IMR-90 (cell line): ENCODE data around the gene BAIAP2. TPM values are rescaled to one million over a fixed set of nuclear protein-coding genes. Genes with fewer than 3 reads are reported as not detected.

Experiments used
- ATAC-seq: fragments of 200-7000 bp; cut with Tn5 transposase; 2 replicates; pipeline ENCODE4 v1.9.1; 2020; ENCODE audit warnings: low read depth, mild to moderate bottlenecking, moderate library complexity
- BruUV-seq: library from RNA; stranded (reverse); fragments of 400-500 nt; replicated peaks from 2 replicates; lab custom pipeline; 2021; lab: Mats Ljungman, UMichigan
- CTCF ChIA-PET: fragments of 300-600 bp; formaldehyde crosslinking; extraction: SDS; loops from one replicate; lab custom pipeline; 2021; ENCODE audit warnings: antibody characterized with exemption; lab: Yijun Ruan, JAX
- POLR2A ChIA-PET: fragments of 300-600 bp; sonication (Branson Sonifier 250); formaldehyde crosslinking; loops from one replicate; lab custom pipeline; 2022; ENCODE audit warnings: antibody characterized with exemption; ENCODE audit not compliant: unreplicated experiment; lab: Charles Lee
- DNase-seq: peaks from one replicate; pipeline ENCODE4 v3.0.0; 2013
- H2AFZ ChIP-seq: replicated peaks from 2 replicates; pipeline ENCODE3; 2013; ENCODE audit warnings: low read length, mild to moderate bottlenecking; ENCODE audit not compliant: poor library complexity
- H2AK5ac ChIP-seq: 2 replicates; pipeline ENCODE4 v1.6.1; 2013; ENCODE audit warnings: low read depth, low read length, inconsistent platforms
- H2AK9ac ChIP-seq: replicated peaks from 2 replicates; pipeline ENCODE3; 2013; ENCODE audit warnings: mild to moderate bottlenecking, low read depth, low read length, moderate library complexity; ENCODE audit not compliant: poor library complexity
- H2BK120ac ChIP-seq: 2 replicates; pipeline ENCODE4 v1.6.1; 2013; ENCODE audit warnings: low read depth, low read length, inconsistent platforms
- H2BK15ac ChIP-seq: 3 replicates; pipeline ENCODE4 v1.6.1; 2013; ENCODE audit warnings: low read depth, low read length, inconsistent platforms
- H2BK20ac ChIP-seq: 2 replicates; pipeline ENCODE4 v1.6.1; 2013; ENCODE audit warnings: low read depth, mild to moderate bottlenecking, inconsistent platforms, low read length, moderate library complexity
- H2BK5ac ChIP-seq: 2 replicates; pipeline ENCODE4 v1.6.1; 2013; ENCODE audit warnings: mild to moderate bottlenecking, low read depth, low read length, inconsistent platforms; ENCODE audit not compliant: poor library complexity, severe bottlenecking
- H3K14ac ChIP-seq: replicated peaks from 2 replicates; pipeline ENCODE4 v1.6.1; 2013; ENCODE audit warnings: low read depth, low read length, inconsistent platforms
- H3K18ac ChIP-seq: 2 replicates; pipeline ENCODE4 v1.6.1; 2013; ENCODE audit warnings: low read depth, low read length, control low read depth
- H3K23ac ChIP-seq: 2 replicates; pipeline ENCODE4 v1.6.1; 2013; ENCODE audit warnings: low read depth, low read length, inconsistent platforms
- H3K27ac ChIP-seq: 2 replicates; pipeline ENCODE4 v1.5.1; 2013; ENCODE audit warnings: mild to moderate bottlenecking, control low read depth, low read length; ENCODE audit not compliant: insufficient read depth
- H3K27me3 ChIP-seq: 2 replicates; pipeline ENCODE4 v1.6.1; 2013; ENCODE audit warnings: low read length; ENCODE audit not compliant: control insufficient read depth, insufficient read depth
- H3K36me3 ChIP-seq: 2 replicates; pipeline ENCODE4 v1.6.1; 2013; ENCODE audit warnings: low read length, mixed read lengths; ENCODE audit not compliant: control insufficient read depth, insufficient read depth
- H3K4ac ChIP-seq: 2 replicates; pipeline ENCODE4 v1.6.1; 2013; ENCODE audit warnings: low read depth, low read length, inconsistent platforms
- H3K4me1 ChIP-seq: 2 replicates; pipeline ENCODE4 v1.6.1; 2013; ENCODE audit warnings: low read length, mixed read lengths; ENCODE audit not compliant: control insufficient read depth, insufficient read depth
- H3K4me2 ChIP-seq: 2 replicates; pipeline ENCODE4 v1.6.1; 2013; ENCODE audit warnings: low read depth, mild to moderate bottlenecking, control low read depth, low read length, moderate library complexity
- H3K4me3 ChIP-seq: 2 replicates; pipeline ENCODE4 v1.5.1; 2013; ENCODE audit warnings: low read depth, mild to moderate bottlenecking, control low read depth, low read length, moderate library complexity; ENCODE audit not compliant: insufficient read depth
- H3K56ac ChIP-seq: 2 replicates; pipeline ENCODE4 v1.6.1; 2013; ENCODE audit warnings: low read length, inconsistent platforms; ENCODE audit not compliant: insufficient read depth; ENCODE audit errors: extremely low read depth
- H3K79me1 ChIP-seq, 2 experiments: 2 replicates each; pipeline ENCODE4 v1.6.1; 2013; ENCODE audit warnings: low read length in 2 of 2, inconsistent platforms in 1 of 2, low read depth in 1 of 2
- H3K9ac ChIP-seq: 2 replicates; pipeline ENCODE4 v1.6.1; 2013; ENCODE audit warnings: low read depth, low read length, control low read depth
- H3K9me1 ChIP-seq: 2 replicates; pipeline ENCODE4 v1.6.1; 2013; ENCODE audit warnings: low read length, inconsistent platforms; ENCODE audit not compliant: insufficient read depth
- H3K9me3 ChIP-seq: 2 replicates; pipeline ENCODE4 v1.6.1; 2013; ENCODE audit warnings: low read length; ENCODE audit not compliant: control insufficient read depth, insufficient read depth
- H4K20me1 ChIP-seq: 2 replicates; pipeline ENCODE4 v1.6.1; 2013; ENCODE audit warnings: low read length, inconsistent platforms; ENCODE audit not compliant: insufficient read depth
- H4K5ac ChIP-seq: 2 replicates; pipeline ENCODE4 v1.6.1; 2013; ENCODE audit warnings: mild to moderate bottlenecking, low read depth, low read length, control low read depth
- H4K8ac ChIP-seq, 2 experiments: 2 replicates each; pipeline ENCODE4 v1.6.1; 2013; ENCODE audit warnings: low read depth in 2 of 2, low read length in 2 of 2, control low read depth in 1 of 2, inconsistent platforms in 1 of 2
- H4K91ac ChIP-seq: 2 replicates; pipeline ENCODE4 v1.6.1; 2013; ENCODE audit warnings: low read depth, low read length, inconsistent platforms; ENCODE audit not compliant: insufficient read depth
- BHLHE40 ChIP-seq: fragments of 150-350 bp; IDR thresholded peaks from 2 replicates; pipeline ENCODE4 v1.6.1; 2016; ENCODE audit warnings: mild to moderate bottlenecking, low read depth, low read length
- CEBPB ChIP-seq: IDR thresholded peaks from 2 replicates; pipeline ENCODE4 v1.6.1; 2012; ENCODE audit warnings: low read depth, low read length, improper control_type of control experiment
- FOS ChIP-seq: fragments of 150-350 bp; IDR thresholded peaks from 2 replicates; pipeline ENCODE4 v1.6.1; 2016; ENCODE audit warnings: low read depth, low read length
- MAFK ChIP-seq: IDR thresholded peaks from 2 replicates; pipeline ENCODE4 v1.6.1; 2012; ENCODE audit warnings: low read depth, low read length, improper control_type of control experiment
- NFE2L2 ChIP-seq: fragments of 150-350 bp; IDR thresholded peaks from 2 replicates; pipeline ENCODE4 v1.6.1; 2016; ENCODE audit warnings: low read depth, mild to moderate bottlenecking, low read length
- POLR2A ChIP-seq: IDR thresholded peaks from 2 replicates; pipeline ENCODE4 v1.6.1; 2012; ENCODE audit warnings: mild to moderate bottlenecking, low read depth, low read length
- RAD21 ChIP-seq: IDR thresholded peaks from 2 replicates; pipeline ENCODE4 v1.6.1; 2012; ENCODE audit warnings: low read length, improper control_type of control experiment
- RCOR1 ChIP-seq: IDR thresholded peaks from 2 replicates; pipeline ENCODE4 v1.6.1; 2012; ENCODE audit warnings: mild to moderate bottlenecking, low read length, improper control_type of control experiment; ENCODE audit not compliant: insufficient replicate concordance
- SMC3 ChIP-seq: fragments of 150-350 bp; IDR thresholded peaks from 2 replicates; pipeline ENCODE4 v1.6.1; 2016; ENCODE audit warnings: low read depth, mild to moderate bottlenecking, antibody characterized with exemption, low read length, moderate library complexity
- USF2 ChIP-seq: fragments of 150-350 bp; IDR thresholded peaks from 2 replicates; pipeline ENCODE4 v1.6.1; 2017; ENCODE audit warnings: mild to moderate bottlenecking, antibody characterized with exemption, low read length, low read depth
- WGBS, 2 experiments: methylation state at CpG; one replicate each; pipeline versions ENCODE4 v1.1.5 to v1.1.7; 2013; ENCODE audit warnings: missing lambda C conversion rate in 2 of 2; ENCODE audit not compliant: insufficient read length in 1 of 2; ENCODE audit errors: extremely low coverage in 2 of 2; 5-methylcytosine and 5-hydroxymethylcytosine counted together
- dilution Hi-C: fragments of 300-500 bp; cut with HindIII; formaldehyde crosslinking; loops from one replicate; pipeline ENCODE4 v1.14.3; 2018; ENCODE audit warnings: low sequenced_read_pairs; ENCODE audit not compliant: unreplicated experiment
- in situ Hi-C: fragments of 300-500 bp; cut with MboI; formaldehyde crosslinking; loops from 3 replicates; pipeline ENCODE4 v1.14.3; 2019; ENCODE audit warnings: low sequenced_read_pairs, inconsistent platforms, mixed read lengths
- intact Hi-C: fragments of 100-400 bp; cut with micrococcal nuclease; formaldehyde crosslinking; loops from 2 replicates; pipeline ENCODE4 v1.10.0; 2022
- polyA plus RNA-seq, 3 experiments: library from polyadenylated mRNA; depleted of rRNA; stranded (reverse); fragments of >200 nt; gene quantifications; 2 replicates each; pipeline ENCODE4 v1.2.3, GENCODE V29; 2012; ENCODE audit warnings: low replicate concordance in 1 of 3
- total RNA-seq: library from RNA; depleted of rRNA; stranded (reverse); fragments of >200 nt; gene quantifications from 2 replicates; pipeline ENCODE4 v1.2.3, GENCODE V29; 2012

The BAIAP2 gene
- total and polyA plus RNA-seq, 2 of the 4 experiments (the other 2 are of a cell fraction) = 18.3 to 32.6 TPM

- TF ChIP-seq USF2 = no peak
- no peak for TF ChIP-seq RCOR1
- TF ChIP-seq MAFK = no peak
- TF ChIP-seq SMC3 = no peak
- no peak for TF ChIP-seq RAD21
- TF ChIP-seq BHLHE40 = no peak
- TF ChIP-seq POLR2A = no peak
- no peak for TF ChIP-seq CEBPB
- no peak for TF ChIP-seq NFE2L2
- no peak for TF ChIP-seq FOS
- Histone ChIP-seq H2AK9ac (no peak overlapping the region), H3K79me1 (no peaks in the 10 kb centered on the region), H4K8ac (peak overlapping the region in 1 of 2 experiments; percentile 15; a peak in 1 of 4 replicates), H2BK15ac (no peak overlapping the region), H4K91ac (no peak overlapping the region), H3K4ac (peak overlapping the region; percentile 23; the same call in 1 of the 2 replicates), H3K14ac (no peak overlapping the region), H2AK5ac (no peak overlapping the region), H3K9ac (no peak overlapping the region), H3K27me3 (peaks cover 25% of the 10 kb centered on the region), H3K9me1 (no peaks in the 10 kb centered on the region), H2BK20ac (no peak overlapping the region), H2BK5ac (no peak overlapping the region), H3K36me3 (peaks cover 24% of the 10 kb centered on the region; the same call in 1 of the 2 replicates), H3K4me2 (peak overlapping the region; percentile 8), H4K5ac (no peak overlapping the region), H3K18ac (no peak overlapping the region), H3K9me3 (no peaks in the 10 kb centered on the region), H3K4me1 (peaks cover 9% of the 10 kb centered on the region), H3K27ac (no peak overlapping the region), H4K20me1 (peaks cover 7% of the 10 kb centered on the region; the same call in 1 of the 2 replicates), H2AFZ (no peak overlapping the region), H3K23ac (no peak overlapping the region), H2BK120ac (no peak overlapping the region), H3K4me3 (no peak overlapping the region), H3K56ac (no peak overlapping the region)
- CTCF ChIA-PET = no interaction called here
- WGBS, 2 experiments = 62% methylated on average over 4 of the region's 21 CpGs; no CpG with 5 or more reads in 1 of the 2 experiments
- intact Hi-C loops = no loop called here
- BruUV-seq = TSS peak; percentile 38
- peak; percentile 63 for DNase-seq
- in situ Hi-C loops = no loop called here
- dilution Hi-C loops = no loop called here
- peak; percentile 37 for ATAC-seq
- POLR2A ChIA-PET = no interaction called here
These were observed 32.3 kb upstream of the BAIAP2 start for GRCh38 chr17:81002409-81003361.
